Esophagus muscularis mucosa (tissue), 4 donors: ENCODE data around the gene LRCOL1. TPM values are rescaled to one million over a fixed set of nuclear protein-coding genes. Genes with fewer than 3 reads are reported as not detected.

Source experiments
- DNase-seq: peaks from one replicate; pipeline ENCODE4 v3.0.0-alpha.2; 2017; ENCODE audit errors: extremely low spot score
- H3K27ac ChIP-seq, 4 donors: fragments of 200-600 bp; sonication (generic); replicated peaks in 1 of 4; 1 replicate in 3 of 4; 2 replicates in 1 of 4; pipeline ENCODE4 v1.5.1; 2016 to 2019; ENCODE audit warnings: mild to moderate bottlenecking in 1 of 4
- H3K27me3 ChIP-seq, 4 donors: fragments of 200-600 bp; sonication (generic); one replicate each; pipeline versions ENCODE4 v1.5.1 to v1.6.0; 2016 to 2019
- H3K36me3 ChIP-seq, 4 donors: fragments of 200-600 bp; sonication (generic); one replicate each; pipeline ENCODE4 v1.5.1; 2016 to 2019
- H3K4me1 ChIP-seq, 4 donors: fragments of 200-600 bp; sonication (generic); one replicate each; pipeline ENCODE4 v1.5.1; 2016 to 2019
- H3K4me3 ChIP-seq, 4 donors: fragments of 200-600 bp; sonication (generic); 1 replicate in 2 of 4; 2 replicates in 2 of 4; pipeline ENCODE4 v1.5.1; 2016 to 2019; ENCODE audit warnings: mild to moderate bottlenecking in 4 of 4, moderate library complexity in 1 of 4
- H3K9me3 ChIP-seq, 4 donors: fragments of 200-600 bp; sonication (generic); 1 replicate in 3 of 4; 2 replicates in 1 of 4; pipeline ENCODE4 v1.5.1; 2016 to 2019
- CTCF ChIP-seq, 3 experiments: fragments of 200-600 bp in 2 of 3; fragments of 450-650 bp in 1 of 3; sonication (generic) in 2 of 3; IDR thresholded peaks; one replicate each; pipeline ENCODE4 v1.5.1; 2017 to 2019; ENCODE audit warnings: antibody characterized with exemption in 3 of 3, mild to moderate bottlenecking in 2 of 3, moderate library complexity in 1 of 3
- EP300 ChIP-seq: sonication (generic); formaldehyde crosslinking; IDR thresholded peaks from one replicate; pipeline ENCODE4 v1.6.1; 2017; ENCODE audit warnings: antibody characterized with exemption
- POLR2A ChIP-seq: fragments of 450-650 bp; IDR thresholded peaks from one replicate; pipeline ENCODE4 v1.6.1; 2017; ENCODE audit warnings: antibody characterized with exemption, moderate library complexity, mild to moderate bottlenecking, low read depth
- POLR2AphosphoS5 ChIP-seq, 2 donors: sonication (generic); formaldehyde crosslinking; IDR thresholded peaks; one replicate each; pipeline ENCODE4 v1.6.1; 2017; ENCODE audit warnings: antibody characterized with exemption in 2 of 2
- WGBS: methylation state at CpG from one replicate; pipeline ENCODE4 v1.1.5; 2018; 5-methylcytosine and 5-hydroxymethylcytosine counted together
- intact Hi-C: fragments of 100-400 bp; cut with DNase I; formaldehyde crosslinking; loops from one replicate; pipeline ENCODE4 v1.15.1; 2023
- total RNA-seq, 4 donors: library from RNA; depleted of rRNA; stranded (reverse); fragments of >200 nt; gene quantifications; one replicate each; pipeline versions ENCODE4 v1.1.0 to v1.2.1, GENCODE V29; 2016

Gene LRCOL1
- total RNA-seq, 4 donors from 2014 or later = not detected

DNA sequence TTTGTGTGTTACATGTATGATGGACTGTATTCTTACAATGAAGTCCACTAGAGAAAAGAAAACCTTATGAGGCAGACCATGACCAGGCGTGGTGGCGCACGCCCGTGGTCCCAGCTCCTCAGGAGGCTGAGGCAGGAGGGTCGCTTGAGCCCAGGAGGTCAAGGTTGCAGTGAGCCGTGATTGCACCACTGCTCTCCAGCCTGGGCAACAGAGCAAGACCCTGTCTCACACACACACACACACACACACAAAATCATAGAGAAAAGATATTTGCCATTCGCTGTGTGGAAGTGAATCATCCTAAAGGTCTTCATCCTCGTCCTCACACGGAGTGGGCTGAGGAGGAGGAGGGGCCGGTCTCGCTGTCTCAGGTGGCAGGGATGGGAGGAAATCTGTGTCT is 32.3 kb downstream of the LRCOL1 start:
- no peak overlapping the region for H3K27ac ChIP-seq
- WGBS = 75% methylated on average over 9 of the region's 11 CpGs
- H3K27me3 ChIP-seq = no peaks in the 10 kb centered on the region
- DNase-seq = no peak
- no peak for TF ChIP-seq CTCF (IDR thresholded peaks at IDR 0.05)
- TF ChIP-seq POLR2AphosphoS5 (IDR thresholded peaks at IDR 0.05) = no peak
- TF ChIP-seq POLR2A = no peak
- TF ChIP-seq EP300 = no peak
- peaks cover 0 to 34% (median 22%) of the 10 kb centered on the region in 4 donors for H3K4me1 ChIP-seq
- H3K36me3 ChIP-seq = peaks cover 14 to 97% (median 83%) of the 10 kb centered on the region in 4 donors
- no peak overlapping the region for H3K4me3 ChIP-seq
- intact Hi-C loops = no loop called here
- H3K9me3 ChIP-seq = no peaks in the 10 kb centered on the region

DNA sequence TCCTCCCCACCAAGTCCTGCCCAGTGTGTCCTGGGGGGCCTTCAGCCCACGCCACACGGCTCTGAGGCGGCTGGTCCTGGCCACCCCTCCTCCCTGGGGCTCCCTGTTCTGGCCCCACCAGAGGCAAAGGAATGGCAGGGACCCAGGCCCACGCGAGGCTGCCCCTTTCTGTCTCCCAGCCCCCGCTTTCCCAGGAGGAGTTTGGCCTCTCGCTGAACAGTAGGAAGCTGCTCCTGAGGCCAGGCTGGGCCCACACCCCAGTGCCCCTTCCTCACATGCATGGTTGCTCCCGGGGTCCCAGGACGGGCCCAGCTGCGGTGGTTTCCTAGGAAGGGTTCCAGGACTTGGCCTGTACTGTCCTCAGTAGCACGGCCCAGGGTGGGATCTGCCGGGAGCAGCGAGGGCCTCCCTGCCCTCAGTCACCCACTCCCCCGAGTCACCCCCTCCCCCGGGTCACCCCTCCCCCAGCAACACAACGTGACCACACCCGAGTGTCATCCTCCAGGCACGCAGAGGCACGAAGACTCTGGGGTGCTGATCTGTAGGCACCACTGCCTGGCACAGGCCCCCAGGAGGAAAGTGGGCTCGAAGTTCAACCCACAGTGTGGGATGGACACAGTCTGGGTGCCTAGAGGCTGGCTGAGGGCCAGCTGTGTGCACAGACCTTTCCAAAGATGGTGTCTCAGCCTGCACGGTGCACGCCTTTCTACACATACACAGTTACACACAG is 33.0 kb downstream of the LRCOL1 start:
- WGBS = 93% methylated on average over 8 of the region's 22 CpGs
- Histone ChIP-seq H3K4me3 (no peak overlapping the region), H3K9me3 (no peaks in the 10 kb centered on the region), H3K27me3 (no peaks in the 10 kb centered on the region), H3K27ac (no peak overlapping the region), H3K36me3 (peaks cover 14 to 97% (median 84%) of the 10 kb centered on the region in 4 donors), H3K4me1 (peaks cover 0 to 30% (median 22%) of the 10 kb centered on the region in 4 donors)
- TF ChIP-seq POLR2A (no peak), EP300 (no peak)
- no peak for DNase-seq
- intact Hi-C loops = no loop called here

- DNase-seq = no peak
- no peak for TF ChIP-seq EP300
- TF ChIP-seq POLR2AphosphoS5 (IDR thresholded peaks at IDR 0.05) = no peak
- no peak for TF ChIP-seq POLR2A
- TF ChIP-seq CTCF (IDR thresholded peaks at IDR 0.05) = no peak
- 93% methylated on average over 5 of the region's 12 CpGs for WGBS
- intact Hi-C loops = no loop called here
- Histone ChIP-seq H3K27me3 (no peaks in the 10 kb centered on the region), H3K27ac (no peak overlapping the region), H3K9me3 (no peaks in the 10 kb centered on the region), H3K4me1 (peaks cover 0 to 27% (median 19%) of the 10 kb centered on the region in 4 donors), H3K4me3 (no peak overlapping the region), H3K36me3 (peaks cover 14 to 97% (median 85%) of the 10 kb centered on the region in 4 donors)
Observed at GRCh38 chr12:132576701-132577100, 33.7 kb downstream of the LRCOL1 start.

- H3K36me3 ChIP-seq = peaks cover 20 to 97% (median 85%) of the 10 kb centered on the region in 4 donors
- H3K27ac ChIP-seq = no peak overlapping the region
- H3K4me1 ChIP-seq = peaks cover 0 to 16% (median 15%) of the 10 kb centered on the region in 4 donors
- H3K9me3 ChIP-seq = no peaks in the 10 kb centered on the region
- no peak overlapping the region for H3K4me3 ChIP-seq
- 90% methylated on average over 2 of the region's 11 CpGs for WGBS
- no peak for TF ChIP-seq EP300
- no peak for TF ChIP-seq POLR2A
- no peak for TF ChIP-seq POLR2AphosphoS5 (IDR thresholded peaks at IDR 0.05)
- TF ChIP-seq CTCF (IDR thresholded peaks at IDR 0.05) = no peak
- intact Hi-C loops = no loop called here
- H3K27me3 ChIP-seq = no peaks in the 10 kb centered on the region
- DNase-seq = no peak
Observed at GRCh38 chr12:132575661-132576060, 34.7 kb downstream of the LRCOL1 start.

- TF ChIP-seq EP300 (no peak), CTCF (IDR thresholded peaks at IDR 0.05) (no peak), POLR2A (no peak), POLR2AphosphoS5 (IDR thresholded peaks at IDR 0.05) (no peak)
- 94% methylated on average over 19 of the region's 39 CpGs for whole genome bisulfite sequencing
Observed at GRCh38 chr12:132574271-132574996, 35.9 kb downstream of the LRCOL1 start.

More at GRCh38 chr12:132574271-132574996, 35.9 kb downstream of the LRCOL1 start:
- Histone ChIP-seq H3K36me3 (peaks cover 20 to 97% (median 86%) of the 10 kb centered on the region in 4 donors), H3K27ac (no peak overlapping the region), H3K9me3 (no peaks in the 10 kb centered on the region), H3K27me3 (no peaks in the 10 kb centered on the region), H3K4me1 (peaks cover 0 to 10% (median 9%) of the 10 kb centered on the region in 4 donors), H3K4me3 (no peak overlapping the region)
- DNase-seq = no peak
- intact Hi-C loops = no loop called here
